RPMI7951 (cell line): Measurements from ENCODE around the gene SNTG2. TPM values are rescaled to one million over a fixed set of nuclear protein-coding genes. Genes with fewer than 3 reads are reported as not detected.

Source experiments
- DNase-seq: peaks from one replicate; pipeline ENCODE4 v3.0.0-alpha.2; 2012; ENCODE audit warnings: low read depth
- total RNA-seq: library from RNA; depleted of rRNA; stranded (reverse); fragments of >200 nt; shearing (Covaris generic); gene quantifications from 2 replicates; pipeline ENCODE4 v1.2.3, GENCODE V29; 2014

Gene SNTG2
- total RNA-seq, 1 experiment from 2014 or later, result not detected

GRCh38 chr2:1140389-1141003 is 189.8 kb downstream of the SNTG2 start:
- peak; percentile 16 for DNase-seq

GRCh38 chr2:1141079-1141478 is 190.4 kb downstream of the SNTG2 start:
- DNase-seq, result no peak

DNA sequence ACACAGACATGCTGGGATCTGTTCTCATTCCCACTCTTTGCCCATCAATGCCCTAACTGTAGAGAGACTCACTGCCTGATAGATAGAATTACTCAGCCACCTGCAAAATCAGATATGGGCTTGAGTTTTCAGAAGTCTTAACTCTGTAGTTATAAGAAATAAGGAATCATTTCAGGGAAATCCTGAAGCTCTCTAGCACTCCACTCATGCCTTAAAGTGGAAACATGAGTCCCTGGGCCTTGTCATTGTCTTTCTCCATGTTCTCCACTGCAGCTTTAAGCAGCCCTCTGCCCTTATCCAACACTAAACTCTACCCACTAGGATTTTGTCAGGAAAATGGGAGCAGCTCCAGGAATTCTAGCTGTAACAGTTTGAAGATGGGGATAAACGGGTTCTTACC is 192.5 kb downstream of the SNTG2 start:
- DNase-seq, result no peak

DNA sequence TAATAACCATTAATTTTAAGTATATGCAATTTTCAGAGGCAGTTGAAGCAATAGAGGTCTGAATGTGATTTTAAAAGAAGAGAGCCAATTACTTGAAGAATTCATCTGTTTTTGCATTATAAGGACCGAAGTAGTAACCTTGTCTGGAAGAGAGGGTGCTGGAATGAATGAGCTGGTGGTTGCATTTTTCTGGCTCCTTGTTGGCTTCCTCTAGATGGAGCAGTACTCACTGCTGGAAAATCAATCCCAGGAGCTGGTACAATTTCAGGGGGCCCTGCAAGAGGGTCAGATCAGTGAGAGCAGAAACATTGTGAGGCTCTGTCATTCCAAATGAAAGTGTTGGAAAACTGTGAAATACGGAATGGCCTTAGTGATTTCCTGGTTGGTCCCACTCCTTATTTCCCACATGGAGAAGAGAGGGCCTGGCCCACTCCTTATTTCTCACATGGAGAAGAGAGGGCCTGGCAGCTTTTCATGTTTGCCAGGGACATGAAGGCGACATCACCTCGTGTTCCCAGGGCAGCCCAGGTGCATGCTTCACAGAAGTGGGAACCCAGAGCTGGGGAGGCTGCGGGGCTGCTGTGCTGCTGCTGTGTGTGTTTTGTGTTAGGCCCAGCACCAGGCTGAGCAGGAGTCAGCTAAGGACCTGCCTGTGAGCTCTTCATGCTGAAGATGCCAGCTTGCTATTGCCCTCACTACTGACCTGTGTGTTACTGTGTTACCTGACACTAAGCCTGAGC is 197.4 kb downstream of the SNTG2 start:
- DNase-seq, result no peak

GRCh38 chr2:1150724-1151511 is 200.3 kb downstream of the SNTG2 start:
- no peak for DNase-seq

DNA sequence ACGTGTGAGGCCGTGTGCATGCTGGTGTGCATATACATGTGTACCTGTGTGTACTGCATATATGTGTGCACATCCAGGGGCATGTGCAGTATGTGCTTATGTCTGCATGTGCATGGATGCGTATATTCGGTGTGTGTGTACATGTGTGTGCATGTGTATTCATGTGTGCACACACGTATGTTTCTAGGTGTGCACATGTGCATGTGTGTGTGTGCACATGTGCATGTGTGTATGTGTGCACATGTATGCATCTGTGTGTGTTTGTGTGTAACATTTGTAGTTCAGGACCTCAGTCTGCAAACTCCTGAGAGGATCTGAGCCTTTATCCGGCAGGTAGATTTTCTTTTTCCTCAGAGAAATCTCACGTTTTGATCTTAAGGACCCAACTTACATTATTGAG is 201.7 kb downstream of the SNTG2 start:
- DNase-seq, result no peak

DNA sequence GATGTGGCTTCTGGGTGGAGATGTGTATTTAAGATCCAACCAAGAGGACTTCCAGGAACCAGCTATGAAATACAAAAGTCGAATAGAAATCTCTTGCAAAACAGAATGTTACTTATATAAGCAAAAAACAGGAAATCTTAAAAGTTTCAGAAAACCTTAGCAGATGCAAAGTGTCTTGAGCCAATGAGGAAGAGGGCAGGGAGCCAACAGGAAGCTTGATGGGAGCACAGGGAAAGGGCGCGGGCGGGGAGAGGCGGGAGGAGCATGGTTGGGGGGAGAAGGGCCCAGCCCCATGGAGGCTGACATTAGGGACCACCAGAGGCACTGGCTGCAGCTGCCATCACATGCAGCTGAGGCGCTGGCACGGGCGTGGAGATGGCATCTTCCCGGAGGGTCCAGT is 203.3 kb downstream of the SNTG2 start:
- DNase-seq, result no peak

- DNase-seq, result no peak
Observed at GRCh38 chr2:1154710-1155594, 204.3 kb downstream of the SNTG2 start.

DNA sequence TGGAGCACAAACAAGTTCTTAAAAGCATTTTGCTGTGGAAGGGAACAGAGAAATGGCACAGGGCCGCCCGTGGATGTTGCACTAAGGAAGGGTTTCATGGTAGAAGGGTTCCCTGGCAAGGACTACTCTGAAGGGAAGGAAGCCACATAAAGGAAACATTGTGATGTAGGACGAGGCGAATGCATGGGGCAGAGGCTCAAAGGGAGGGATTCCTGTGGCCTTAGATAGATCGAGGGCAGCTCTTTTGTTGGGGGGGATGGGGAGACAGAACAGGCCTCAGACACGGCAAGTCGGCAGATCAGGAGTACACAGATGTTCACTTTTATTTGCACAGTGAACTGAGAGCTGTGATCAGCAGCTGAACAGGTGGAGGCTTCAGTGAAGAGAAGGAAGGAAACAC is 205.4 kb downstream of the SNTG2 start:
- no peak for DNase-seq

DNA sequence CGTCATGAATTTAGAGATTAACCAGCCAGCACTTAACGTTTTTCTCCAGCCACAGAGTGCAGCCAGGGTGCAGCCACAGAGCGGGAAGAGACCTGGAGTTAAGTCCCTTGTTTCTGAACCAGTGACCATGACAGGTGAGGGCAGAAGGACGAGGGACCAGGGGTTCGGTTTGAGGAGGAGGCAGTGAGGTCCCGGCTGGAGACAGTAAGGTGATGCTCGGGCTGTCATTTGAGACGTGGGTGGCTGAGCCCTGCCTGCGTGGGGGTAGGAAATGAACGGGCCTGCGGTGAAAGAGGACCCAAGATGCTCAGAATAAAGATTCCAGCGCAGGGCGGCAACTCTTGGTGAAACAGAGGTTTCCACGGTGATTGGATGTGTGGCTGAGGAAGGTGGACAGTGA is 205.9 kb downstream of the SNTG2 start:
- DNase-seq, result no peak

DNA sequence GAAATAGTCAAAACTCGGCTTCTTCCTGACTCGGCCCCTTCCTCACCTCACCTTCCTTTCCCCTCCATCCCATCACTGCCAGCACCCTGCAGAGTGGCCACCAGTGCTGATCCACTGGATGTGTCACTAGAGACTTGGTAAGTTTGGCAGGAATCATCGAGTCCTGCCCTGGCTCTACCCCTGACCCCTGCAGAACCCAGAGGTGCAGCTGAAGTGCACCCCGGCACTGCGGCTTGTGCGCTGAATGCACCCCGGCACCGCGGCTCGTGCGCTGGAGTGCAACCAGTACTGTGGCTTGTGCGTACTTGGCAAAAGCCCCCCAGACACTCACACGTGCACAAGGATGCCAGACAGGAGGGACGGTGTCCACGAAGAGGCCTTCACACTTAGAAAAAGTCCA is 206.5 kb downstream of the SNTG2 start:
- no peak for DNase-seq

GRCh38 chr2:1159013-1159412 is 208.4 kb downstream of the SNTG2 start:
- DNase-seq, result no peak

DNA sequence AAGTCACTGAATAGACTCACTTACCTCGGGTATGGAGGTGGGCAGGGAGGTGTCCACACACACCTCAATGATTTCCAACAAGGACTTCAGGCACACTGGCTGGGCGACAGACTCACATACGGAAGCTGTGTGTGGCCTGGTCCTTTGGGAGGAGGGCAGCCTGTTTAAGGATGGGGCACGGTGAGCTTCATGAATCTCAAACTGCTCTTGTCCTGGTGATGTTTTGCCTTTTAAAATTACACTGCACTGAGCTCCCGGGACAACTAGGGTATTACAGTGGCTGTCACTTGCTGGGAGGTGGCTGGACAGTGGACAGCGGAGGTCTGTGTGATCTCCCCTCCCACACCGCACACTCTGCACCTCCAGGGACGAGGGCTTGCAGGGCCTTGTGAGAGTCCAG is 211.6 kb downstream of the SNTG2 start:
- DNase-seq, result no peak

- DNase-seq, result peak; percentile 41
Observed at GRCh38 chr2:1162768-1163584, 212.3 kb downstream of the SNTG2 start.

- DNase-seq, result no peak
Observed at GRCh38 chr2:1166976-1167375, 216.3 kb downstream of the SNTG2 start.

DNA sequence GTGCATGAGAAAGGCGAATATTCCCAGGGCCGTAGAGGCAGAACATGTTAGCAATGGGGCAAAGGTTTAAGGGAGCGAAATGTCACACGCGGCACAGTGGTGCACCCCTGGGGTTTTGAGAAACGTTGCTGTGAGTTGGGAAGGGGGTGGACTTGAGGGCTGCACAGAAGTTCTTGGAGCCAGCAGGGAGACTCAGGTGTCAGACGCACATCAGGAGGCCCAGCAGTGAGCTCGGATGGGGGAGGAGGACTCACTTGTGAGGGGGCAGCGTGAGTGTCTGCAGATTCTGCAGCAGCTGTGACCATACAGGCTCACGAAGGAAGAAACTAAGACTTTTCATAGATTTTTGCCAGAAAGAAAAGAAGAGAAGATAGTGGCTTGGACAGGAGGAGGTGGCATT is 218.2 kb downstream of the SNTG2 start:
- no peak for DNase-seq

GRCh38 chr2:1169291-1169949 is 218.8 kb downstream of the SNTG2 start:
- no peak for DNase-seq

DNA sequence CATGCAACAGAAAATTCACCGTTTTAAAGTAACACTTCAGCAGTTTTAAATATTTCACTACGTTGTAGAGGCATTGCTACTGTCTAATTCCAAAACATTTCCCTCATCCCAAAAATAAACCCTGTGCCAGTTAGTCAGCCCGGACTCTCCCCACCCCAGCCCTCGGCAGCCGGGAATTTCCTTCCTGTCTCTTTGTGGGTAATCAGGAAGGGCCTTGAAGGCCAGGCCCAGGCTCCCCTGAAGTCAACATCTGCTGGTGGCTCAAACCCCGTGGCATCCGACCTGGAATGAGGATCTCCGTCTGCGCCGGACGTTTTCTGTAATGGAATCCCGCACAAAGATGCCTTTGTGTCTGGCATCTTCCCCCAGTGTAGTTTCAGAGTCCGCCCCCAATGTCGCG is 219.6 kb downstream of the SNTG2 start:
- DNase-seq, result peak; percentile 60

DNA sequence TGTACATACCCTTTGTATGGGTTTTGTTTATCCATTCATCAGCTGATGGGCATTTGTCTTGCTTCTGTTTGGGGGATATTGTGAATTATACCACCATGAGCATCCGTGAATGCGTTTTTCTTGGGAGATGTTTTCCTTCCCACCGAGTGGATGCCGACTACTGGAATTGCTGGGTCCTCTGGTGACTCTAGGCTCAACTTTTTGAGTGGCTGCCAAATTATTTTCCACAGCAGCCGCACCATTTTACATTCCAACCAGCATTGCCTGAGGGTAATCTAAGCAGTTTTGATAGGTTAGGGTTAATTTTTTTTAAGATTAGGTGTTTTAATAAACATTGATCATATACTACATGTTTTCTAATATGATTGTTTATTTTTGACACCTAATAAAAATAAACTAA is 220.1 kb downstream of the SNTG2 start:
- peak; percentile 66 for DNase-seq

GRCh38 chr2:1173528-1173927 is 222.9 kb downstream of the SNTG2 start:
- DNase-seq, result no peak
